ENCODE results near the gene IL18RAP.

- TF ChIP-seq, protein P1, sequence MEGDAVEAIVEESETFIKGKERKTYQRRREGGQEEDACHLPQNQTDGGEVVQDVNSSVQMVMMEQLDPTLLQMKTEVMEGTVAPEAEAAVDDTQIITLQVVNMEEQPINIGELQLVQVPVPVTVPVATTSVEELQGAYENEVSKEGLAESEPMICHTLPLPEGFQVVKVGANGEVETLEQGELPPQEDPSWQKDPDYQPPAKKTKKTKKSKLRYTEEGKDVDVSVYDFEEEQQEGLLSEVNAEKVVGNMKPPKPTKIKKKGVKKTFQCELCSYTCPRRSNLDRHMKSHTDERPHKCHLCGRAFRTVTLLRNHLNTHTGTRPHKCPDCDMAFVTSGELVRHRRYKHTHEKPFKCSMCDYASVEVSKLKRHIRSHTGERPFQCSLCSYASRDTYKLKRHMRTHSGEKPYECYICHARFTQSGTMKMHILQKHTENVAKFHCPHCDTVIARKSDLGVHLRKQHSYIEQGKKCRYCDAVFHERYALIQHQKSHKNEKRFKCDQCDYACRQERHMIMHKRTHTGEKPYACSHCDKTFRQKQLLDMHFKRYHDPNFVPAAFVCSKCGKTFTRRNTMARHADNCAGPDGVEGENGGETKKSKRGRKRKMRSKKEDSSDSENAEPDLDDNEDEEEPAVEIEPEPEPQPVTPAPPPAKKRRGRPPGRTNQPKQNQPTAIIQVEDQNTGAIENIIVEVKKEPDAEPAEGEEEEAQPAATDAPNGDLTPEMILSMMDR (IDR thresholded peaks at IDR 0.05) = no peak
- no peak for TF ChIP-seq POLR2A (IDR thresholded peaks at IDR 0.05)
These were observed 30.0 kb upstream of the IL18RAP start for GRCh38 chr2:102392942-102393341.
